HG03354 (cell line): Measurements from ENCODE around the gene ROS1.
A peak's percentile ranks its signal among the peaks of the same experiment; 100 is the strongest.
"Not testable (repeated sequence)": the region's sequence is repeated elsewhere in the genome, so short reads cannot be mapped to it uniquely, and the experiment has no call there.

Experiments
- ATAC-seq: cut with Tn5 transposase; IDR thresholded peaks from one replicate; pipeline ENCODE4 v1.9.1; 2021; ENCODE audit warnings: mild to moderate bottlenecking; ENCODE audit not compliant: unreplicated experiment, poor library complexity, severe bottlenecking

Gene ROS1

DNA sequence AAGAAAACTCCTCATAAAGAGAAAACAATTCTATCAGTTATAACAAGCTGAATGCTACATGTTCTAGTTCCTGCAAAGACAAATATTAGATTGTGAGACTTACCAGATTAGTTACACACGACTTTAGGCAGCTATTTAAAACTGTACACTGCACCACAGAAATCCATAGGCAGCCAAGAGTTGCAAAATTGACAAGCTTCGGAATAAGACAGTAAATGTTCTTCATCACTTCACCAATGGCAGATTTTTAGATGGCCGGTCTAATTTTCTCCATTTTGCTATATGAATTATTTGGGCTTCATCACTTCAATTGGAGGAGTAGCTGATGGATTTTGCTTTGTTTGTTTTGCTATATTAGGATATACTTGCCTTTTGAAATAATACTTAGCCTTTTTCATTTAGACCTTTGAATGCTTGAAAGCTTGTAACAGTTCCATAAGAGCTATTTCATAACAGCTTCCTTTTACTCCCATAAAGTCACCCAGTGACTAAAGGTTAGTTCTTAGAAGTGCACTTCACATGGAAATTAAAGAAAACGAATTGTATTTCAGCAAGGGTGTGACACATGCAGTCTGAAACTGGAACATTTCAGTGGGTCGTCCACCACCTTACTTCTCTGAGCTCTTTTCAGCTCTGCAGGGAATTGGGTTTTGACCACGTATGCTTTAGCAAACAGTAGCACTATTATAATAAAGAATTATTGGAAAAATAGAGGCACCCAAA lies at the start of gene ROS1:
Gene ROS1 (minus strand): TSS at position 512 of the 723 bp plus-strand sequence. CDS start 286 bp downstream, at position 226.
- ATAC-seq, result peak; percentile 50

DNA sequence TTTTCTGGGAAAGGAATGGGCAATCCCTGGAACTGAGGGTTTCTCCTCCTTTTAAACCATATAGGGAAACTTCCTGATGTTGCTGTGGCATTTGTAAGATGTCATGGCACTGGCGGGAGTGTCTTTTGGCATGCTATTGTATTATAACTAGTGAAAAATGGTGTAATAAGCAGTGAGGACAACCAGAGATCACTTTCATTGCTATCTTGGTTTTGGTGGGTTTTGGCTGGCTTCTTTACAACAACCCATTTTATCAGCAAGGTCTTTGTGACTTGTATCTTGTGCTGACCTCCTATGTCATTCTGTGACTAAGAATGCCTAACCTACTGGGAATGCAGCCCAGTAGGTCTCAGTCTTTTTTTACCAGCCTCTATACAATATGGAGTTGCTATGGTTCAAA lies 47.7 kb upstream of the ROS1 start:
- no peak for ATAC-seq

- no peak for ATAC-seq
These were observed 46.9 kb upstream of the ROS1 start for GRCh38 chr6:117472667-117473066.

GRCh38 chr6:117469791-117470190 lies 44.0 kb upstream of the ROS1 start:
- no peak for ATAC-seq

- no peak for ATAC-seq
These were observed 43.6 kb upstream of the ROS1 start for GRCh38 chr6:117469356-117469755.

DNA sequence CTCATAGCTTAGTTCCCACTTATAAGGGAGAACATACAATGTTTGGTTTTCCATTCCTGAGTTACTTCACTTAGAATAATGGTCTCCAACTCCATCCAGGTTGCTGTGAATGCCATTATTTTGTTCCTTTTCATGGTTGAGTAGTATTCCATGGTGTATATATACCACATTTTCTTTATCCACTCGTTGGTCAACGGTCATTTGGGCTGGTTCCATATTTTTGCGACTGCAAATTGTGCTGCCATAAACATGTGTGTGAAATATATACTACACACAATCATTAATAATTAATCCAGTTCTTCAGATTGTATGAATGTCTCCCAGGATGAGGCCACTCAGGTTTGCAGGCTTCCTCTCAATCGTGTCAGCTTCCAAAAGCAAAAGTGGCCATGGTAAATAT lies 42.8 kb upstream of the ROS1 start:
- not testable (repeated sequence) for ATAC-seq

GRCh38 chr6:117467876-117468275 lies 42.1 kb upstream of the ROS1 start:
- ATAC-seq, result no peak

DNA sequence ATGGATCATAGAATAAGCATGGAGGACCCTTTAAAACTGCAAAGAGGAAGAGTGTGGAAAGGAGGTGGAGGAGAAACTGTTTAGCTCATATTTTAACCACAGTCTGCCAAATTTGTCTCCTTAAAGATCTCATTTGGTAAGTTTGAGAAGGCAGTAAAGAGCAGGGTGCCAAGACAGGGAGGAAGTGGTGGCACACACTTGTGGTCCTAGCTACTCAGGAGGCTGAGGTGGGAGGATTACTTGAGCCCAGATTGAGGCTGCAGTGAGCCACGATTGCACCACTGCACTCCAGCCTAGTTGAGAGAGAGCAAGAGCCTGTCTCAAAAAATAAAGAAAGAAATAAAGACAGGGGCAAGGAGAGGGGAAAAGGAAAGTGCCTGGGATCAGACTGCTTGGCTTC lies 39.9 kb upstream of the ROS1 start:
- ATAC-seq, result no peak

DNA sequence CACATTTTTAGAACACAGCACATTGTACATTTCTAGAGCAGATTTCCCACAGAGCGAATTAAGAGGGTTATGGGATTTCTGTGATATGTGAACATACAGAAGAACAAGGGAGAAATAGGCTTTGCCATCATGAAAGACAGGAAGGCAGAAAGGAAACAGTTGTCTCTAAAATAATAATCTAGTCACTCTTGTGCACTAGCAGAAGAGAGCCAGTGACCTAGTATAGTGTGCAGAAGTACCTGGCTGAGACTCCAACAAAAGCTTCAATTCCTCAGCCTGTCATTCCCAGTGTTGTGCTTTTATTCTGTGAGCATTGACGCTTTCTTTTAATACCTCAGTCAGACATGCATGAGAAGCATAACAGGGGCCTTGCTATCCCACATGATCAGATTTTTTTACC lies 39.0 kb upstream of the ROS1 start:
- ATAC-seq, result no peak

GRCh38 chr6:117463762-117464665 lies 38.3 kb upstream of the ROS1 start:
- ATAC-seq, result no peak

DNA sequence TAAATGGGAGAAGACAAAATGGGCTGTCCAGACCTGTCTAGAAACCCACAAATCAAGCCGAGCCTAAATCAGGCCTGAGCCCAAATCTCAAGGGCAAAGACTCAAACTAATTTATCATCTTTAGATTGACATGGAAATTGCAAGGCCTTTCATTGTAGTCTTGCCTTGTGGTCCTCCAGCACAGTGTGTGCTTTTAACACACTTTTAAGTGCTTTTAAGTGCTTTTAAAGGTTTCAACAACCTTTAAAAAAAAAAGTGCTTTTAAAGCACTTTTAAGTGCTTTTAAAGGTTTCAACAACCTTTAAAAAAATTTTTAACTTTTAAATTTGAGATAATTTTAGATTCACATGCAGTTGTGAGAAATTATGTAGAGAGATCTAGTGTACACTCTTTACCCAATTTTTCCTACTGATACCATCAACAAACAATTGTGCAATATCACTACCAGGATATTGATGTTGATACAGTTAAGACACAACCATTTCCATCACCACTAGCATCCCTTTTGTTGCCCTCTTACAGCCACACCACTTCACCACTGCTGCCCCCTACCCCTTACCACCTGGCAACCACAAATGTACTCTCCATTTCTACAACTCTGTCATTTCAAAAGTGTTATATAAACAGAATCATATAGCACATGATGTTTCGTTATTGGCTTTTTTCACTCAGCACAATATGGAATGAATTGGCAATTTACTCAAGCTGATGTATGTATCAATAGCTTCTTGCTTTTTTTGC lies 33.6 kb upstream of the ROS1 start:
- no peak for ATAC-seq

DNA sequence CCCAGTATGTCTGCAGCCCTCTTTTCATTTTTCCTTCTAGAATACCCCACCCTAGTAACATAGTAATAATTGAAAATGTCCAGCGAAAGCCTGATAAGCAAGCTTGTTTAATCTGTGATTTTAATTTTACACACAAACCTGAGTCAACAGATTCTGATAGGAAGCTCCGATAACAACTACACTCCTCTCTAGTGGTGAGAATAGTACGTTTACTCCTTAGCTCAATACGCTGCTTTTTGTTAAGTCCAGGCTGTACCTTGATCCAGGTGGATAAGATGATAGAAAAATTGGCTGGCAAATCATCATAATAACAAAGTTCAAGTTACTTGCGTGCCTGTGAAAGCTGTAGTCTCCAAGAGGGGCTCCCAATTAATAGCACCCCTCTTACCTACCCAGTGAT lies 31.3 kb upstream of the ROS1 start:
- no peak for ATAC-seq

- no peak for ATAC-seq
These were observed 30.5 kb upstream of the ROS1 start for GRCh38 chr6:117456250-117456649.

DNA sequence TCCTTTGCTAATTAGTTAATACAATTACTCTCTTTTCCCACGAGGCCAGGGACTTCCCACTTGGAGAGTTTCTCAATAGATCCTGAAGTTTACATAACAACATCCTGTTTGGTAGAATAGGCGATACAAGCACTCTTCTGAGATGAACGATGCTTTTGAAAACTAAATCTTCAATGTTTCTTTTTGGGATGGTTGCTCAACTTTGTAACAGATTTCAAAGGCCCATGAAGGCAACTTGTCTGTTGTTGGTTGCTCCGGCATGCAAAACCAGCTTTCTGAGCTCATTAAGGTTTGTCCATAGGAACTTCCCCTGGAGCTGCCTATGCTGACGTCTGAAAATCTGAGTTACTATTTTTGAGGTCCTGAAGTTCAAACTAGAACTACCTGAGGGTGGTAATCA lies 25.9 kb upstream of the ROS1 start:
- ATAC-seq, result no peak

DNA sequence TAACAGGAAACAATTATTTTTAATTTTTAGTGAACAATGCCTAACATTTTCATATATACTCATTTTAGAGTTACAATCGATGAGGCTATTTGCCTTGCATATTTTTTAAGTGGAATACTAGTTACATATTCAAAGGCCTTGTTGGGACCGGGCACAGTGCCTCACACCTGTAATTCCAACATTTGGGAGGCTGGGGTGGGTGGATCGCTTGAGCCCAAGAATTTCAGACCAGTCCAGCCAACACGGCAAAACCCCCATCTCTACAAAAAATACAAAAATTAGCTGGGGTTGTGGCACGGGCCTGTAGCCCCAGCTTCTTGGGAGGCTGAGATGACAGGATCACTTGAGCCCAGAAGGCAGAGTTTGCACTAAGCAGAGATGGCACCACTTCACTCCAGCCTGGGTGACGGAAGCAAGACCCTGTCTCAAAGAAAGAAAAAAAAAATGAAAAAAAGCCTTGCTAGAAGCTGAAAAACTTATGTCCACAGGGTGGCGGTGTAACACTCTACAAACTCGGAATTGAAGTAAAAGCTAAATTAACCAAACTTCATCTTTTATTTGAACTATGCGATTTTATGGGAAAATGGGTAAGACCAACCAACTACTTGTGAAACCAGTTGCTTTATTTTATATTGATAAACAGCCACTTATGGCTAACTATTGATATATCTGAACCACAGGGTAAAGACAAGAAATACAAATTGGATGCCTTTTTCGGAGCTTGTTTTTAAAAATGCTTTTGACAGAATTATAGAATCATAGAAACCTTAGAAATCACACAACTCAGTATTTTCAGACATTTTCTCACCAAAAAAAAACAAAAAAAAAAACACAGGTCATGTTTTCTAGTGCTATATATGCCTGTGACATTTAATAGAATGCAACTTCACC lies 24.1 kb upstream of the ROS1 start:
- ATAC-seq, result peak; percentile 65

GRCh38 chr6:117448732-117449485 lies 23.2 kb upstream of the ROS1 start:
- no peak for ATAC-seq

DNA sequence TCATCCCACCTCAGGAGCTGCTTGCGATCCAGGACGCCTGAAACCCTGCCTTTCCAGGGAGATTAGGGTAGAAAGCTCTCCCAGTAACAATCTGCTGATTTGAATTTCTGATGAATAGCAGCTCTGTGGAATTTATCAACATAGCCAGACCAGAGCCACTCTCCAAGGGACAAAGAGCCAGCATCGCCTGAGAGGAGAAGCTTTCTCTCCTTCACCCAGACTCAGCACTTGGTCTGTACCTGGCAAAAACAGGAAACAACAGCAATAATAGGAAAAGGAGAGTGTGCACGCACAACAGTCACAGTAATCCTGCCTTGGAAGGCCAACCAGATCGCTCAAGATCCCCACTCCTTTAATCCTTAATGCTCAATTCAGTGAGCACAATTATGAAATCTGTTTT lies 22.3 kb upstream of the ROS1 start:
- ATAC-seq, result no peak

- no peak for ATAC-seq
These were observed 21.1 kb upstream of the ROS1 start for GRCh38 chr6:117446861-117447260.

DNA sequence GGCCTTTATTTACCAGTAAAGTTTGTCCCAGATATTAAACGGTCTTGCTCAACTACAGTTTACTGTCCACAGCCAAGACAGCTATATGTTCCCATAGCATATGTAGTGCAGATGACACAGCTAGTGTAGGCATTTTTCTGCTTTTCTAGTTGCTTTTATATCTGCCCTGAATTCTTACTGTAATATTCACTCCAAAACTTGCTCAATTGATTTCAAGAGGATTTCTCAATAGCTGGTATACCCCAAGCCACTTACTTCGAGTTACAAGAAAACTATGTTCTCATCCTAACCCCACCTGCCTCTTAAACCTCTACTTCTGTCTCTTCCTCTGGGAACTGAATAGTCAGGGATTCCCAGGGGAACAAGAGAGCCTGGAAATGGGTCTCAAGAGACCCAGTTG lies 18.9 kb upstream of the ROS1 start:
- ATAC-seq, result no peak
